Measurements from ENCODE around the gene CLDN22.

DNA sequence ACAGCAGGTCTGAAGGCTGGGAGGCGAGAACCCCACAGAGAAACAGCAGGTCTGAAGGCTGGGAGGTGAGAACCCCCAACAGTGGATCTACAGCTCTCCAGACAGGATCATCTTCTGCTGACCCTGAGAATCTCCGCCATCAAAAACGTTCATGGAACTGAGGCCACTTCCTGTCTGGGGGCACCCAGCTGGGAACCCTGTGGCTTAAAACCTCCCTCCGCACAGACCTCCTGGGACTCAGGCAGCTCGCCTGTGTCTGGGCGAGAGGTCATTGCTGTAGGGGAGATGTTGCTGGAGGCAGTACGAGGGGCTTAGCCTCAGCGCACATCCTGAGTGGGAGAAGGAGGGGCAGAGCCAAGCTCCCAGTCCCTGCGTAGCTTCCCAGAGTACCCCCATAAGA lies 17.3 kb upstream of the CLDN22 start:
- TF ChIP-seq, protein P1, sequence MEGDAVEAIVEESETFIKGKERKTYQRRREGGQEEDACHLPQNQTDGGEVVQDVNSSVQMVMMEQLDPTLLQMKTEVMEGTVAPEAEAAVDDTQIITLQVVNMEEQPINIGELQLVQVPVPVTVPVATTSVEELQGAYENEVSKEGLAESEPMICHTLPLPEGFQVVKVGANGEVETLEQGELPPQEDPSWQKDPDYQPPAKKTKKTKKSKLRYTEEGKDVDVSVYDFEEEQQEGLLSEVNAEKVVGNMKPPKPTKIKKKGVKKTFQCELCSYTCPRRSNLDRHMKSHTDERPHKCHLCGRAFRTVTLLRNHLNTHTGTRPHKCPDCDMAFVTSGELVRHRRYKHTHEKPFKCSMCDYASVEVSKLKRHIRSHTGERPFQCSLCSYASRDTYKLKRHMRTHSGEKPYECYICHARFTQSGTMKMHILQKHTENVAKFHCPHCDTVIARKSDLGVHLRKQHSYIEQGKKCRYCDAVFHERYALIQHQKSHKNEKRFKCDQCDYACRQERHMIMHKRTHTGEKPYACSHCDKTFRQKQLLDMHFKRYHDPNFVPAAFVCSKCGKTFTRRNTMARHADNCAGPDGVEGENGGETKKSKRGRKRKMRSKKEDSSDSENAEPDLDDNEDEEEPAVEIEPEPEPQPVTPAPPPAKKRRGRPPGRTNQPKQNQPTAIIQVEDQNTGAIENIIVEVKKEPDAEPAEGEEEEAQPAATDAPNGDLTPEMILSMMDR (IDR thresholded peaks at IDR 0.05): no peak
- TF ChIP-seq POLR2A (IDR thresholded peaks at IDR 0.05): no peak
- TF ChIP-seq EP300 (IDR thresholded peaks at IDR 0.05): no peak
